GM12891 (cell line): ENCODE data around the gene FLT4.

Experiments
- POLR2A ChIP-seq: IDR thresholded peaks from 2 replicates; pipeline ENCODE4 v1.6.1; 2011; ENCODE audit warnings: low read depth, low read length, control low read depth
- POLR2AphosphoS5 ChIP-seq: IDR thresholded peaks from 2 replicates; pipeline ENCODE4 v1.6.1; 2011; ENCODE audit warnings: low read depth, low read length, control low read depth
- SPI1 ChIP-seq: IDR thresholded peaks from 2 replicates; pipeline ENCODE4 v1.6.1; 2011; ENCODE audit warnings: low read depth, low read length, control low read depth

DNA sequence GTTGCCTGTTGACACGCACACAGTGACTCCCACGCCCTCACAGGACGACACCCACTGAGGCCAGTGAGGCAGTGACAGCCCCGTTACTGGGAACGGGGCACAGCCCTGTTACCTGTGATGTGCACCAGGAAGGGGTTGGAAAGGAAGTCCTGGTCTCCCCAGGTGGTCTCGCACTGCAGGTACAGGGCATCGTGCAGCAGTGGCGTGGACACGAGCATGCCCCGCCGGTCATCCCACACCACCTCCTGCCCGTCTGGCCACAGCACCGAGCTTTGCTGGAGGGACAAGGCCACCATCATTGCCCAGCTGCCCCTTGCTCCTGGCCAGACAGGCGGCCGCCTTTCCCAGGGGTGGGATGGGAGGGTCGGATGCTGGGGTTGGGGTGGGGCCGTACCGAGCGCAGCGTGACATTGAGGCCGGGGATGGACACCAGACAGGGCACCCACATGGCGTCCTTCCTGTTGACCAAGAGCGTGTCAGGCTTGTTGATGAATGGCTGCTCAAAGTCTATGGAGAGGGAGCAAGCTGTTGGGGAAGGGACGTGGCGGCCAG is 19.5 kb downstream of the FLT4 start:
- TF ChIP-seq POLR2A (no peak), SPI1 (no peak), POLR2AphosphoS5 (no peak)
